Endothelial cell of umbilical vein (primary cell): ENCODE measurements around the gene DHFR. TPM values are rescaled to one million over a fixed set of nuclear protein-coding genes. Genes with fewer than 3 reads are reported as not detected.

Source experiments
- BruUV-seq: library from RNA; stranded (reverse); fragments of 400-500 nt; replicated peaks from 2 replicates; lab custom pipeline; 2021; lab: Mats Ljungman, UMichigan
- CTCF ChIA-PET: fragments of 300-600, 350-600 bp; sonication (Branson Sonifier 250); formaldehyde crosslinking; loops from one replicate; lab custom pipeline; 2021; ENCODE audit warnings: antibody characterized with exemption, inconsistent platforms; lab: Charles Lee
- POLR2A ChIA-PET: fragments of 300-600, 350-600 bp; sonication (Branson Sonifier 250); formaldehyde crosslinking; loops from one replicate; lab custom pipeline; 2021; ENCODE audit warnings: antibody characterized with exemption, inconsistent platforms; lab: Charles Lee
- DNase-seq: peaks from one replicate; pipeline ENCODE4 v3.0.0-alpha.2; 2011; ENCODE audit warnings: low read depth, low spot score
- FAIRE-seq: peaks from 2 replicates; lab custom pipeline; 2011; peaks lifted over from hg19 to GRCh38; lab: Jason Lieb, UNC
- H2AFZ ChIP-seq: 2 replicates; pipeline ENCODE4 v1.6.0; 2012; ENCODE audit warnings: low read depth, low read length, control low read depth, inconsistent platforms
- H3K27ac ChIP-seq: 2 replicates; pipeline ENCODE4 v1.5.1; 2011; ENCODE audit warnings: low read depth, mild to moderate bottlenecking, control low read depth, low read length, moderate library complexity; ENCODE audit not compliant: insufficient read depth
- H3K27me3 ChIP-seq, 2 experiments: 2 replicates each; pipeline versions ENCODE4 v1.6.0 to v1.6.1; 2011; ENCODE audit warnings: low read length in 2 of 2, mixed read lengths in 1 of 2; ENCODE audit not compliant: control insufficient read depth in 2 of 2, insufficient read depth in 2 of 2
- H3K36me3 ChIP-seq, 2 experiments: 2 replicates in 1 of 2; 3 replicates in 1 of 2; pipeline ENCODE4 v1.5.1; 2011; ENCODE audit warnings: low read length in 2 of 2, mild to moderate bottlenecking in 1 of 2, moderate library complexity in 1 of 2; ENCODE audit not compliant: control insufficient read depth in 2 of 2, insufficient read depth in 2 of 2; ENCODE audit errors: extremely low read depth in 1 of 2
- H3K4me1 ChIP-seq: 3 replicates; pipeline ENCODE4 v1.5.1; 2011; ENCODE audit warnings: mild to moderate bottlenecking, low read length; ENCODE audit not compliant: control insufficient read depth, insufficient read depth; ENCODE audit errors: extremely low read depth
- H3K4me2 ChIP-seq: 2 replicates; pipeline ENCODE4 v1.6.1; 2011; ENCODE audit warnings: low read length, control low read depth, mixed read lengths; ENCODE audit not compliant: insufficient read depth
- H3K4me3 ChIP-seq, 3 experiments: fragments of 200-600 bp in 1 of 3; sonication (generic), shearing (Covaris generic) in 1 of 3; replicated peaks in 1 of 3; 2 replicates each; pipeline ENCODE4 v1.5.1; 2011 to 2016; ENCODE audit warnings: control low read depth in 3 of 3, low read length in 3 of 3, mild to moderate bottlenecking in 2 of 3, inconsistent platforms in 1 of 3, low read depth in 1 of 3, moderate library complexity in 1 of 3; ENCODE audit not compliant: insufficient read depth in 1 of 3
- H3K79me2 ChIP-seq: 2 replicates; pipeline ENCODE4 v1.6.0; 2012; ENCODE audit warnings: low read length, inconsistent platforms; ENCODE audit not compliant: control insufficient read depth, insufficient read depth
- H3K9ac ChIP-seq: replicated peaks from 2 replicates; pipeline ENCODE3; 2011; ENCODE audit warnings: low read length, control low read depth; ENCODE audit not compliant: insufficient read depth; ENCODE audit errors: extremely low read depth
- H3K9me1 ChIP-seq: replicated peaks from 3 replicates; pipeline ENCODE4 v1.6.0; 2011; ENCODE audit warnings: mild to moderate bottlenecking, low read length; ENCODE audit not compliant: control insufficient read depth, insufficient read depth; ENCODE audit errors: extremely low read depth
- H3K9me3 ChIP-seq: replicated peaks from 2 replicates; pipeline ENCODE4 v1.5.1; 2012; ENCODE audit warnings: low read length, inconsistent platforms; ENCODE audit not compliant: control insufficient read depth, insufficient read depth
- H4K20me1 ChIP-seq: replicated peaks from 2 replicates; pipeline ENCODE3; 2011; ENCODE audit warnings: mild to moderate bottlenecking, low read length; ENCODE audit not compliant: control insufficient read depth, insufficient read depth; ENCODE audit errors: extremely low read depth
- CTCF ChIP-seq, 2 donors: IDR thresholded peaks; 1 replicate in 1 of 2; 2 replicates in 1 of 2; pipeline ENCODE4 v1.5.1; 2011; ENCODE audit warnings: low read length in 2 of 2, mild to moderate bottlenecking in 2 of 2, moderate library complexity in 2 of 2, control low read depth in 1 of 2, inconsistent platforms in 1 of 2, low read depth in 1 of 2; ENCODE audit not compliant: insufficient read depth in 1 of 2; ENCODE audit errors: extremely low read depth in 1 of 2
- EZH2 ChIP-seq: IDR thresholded peaks from 2 replicates; pipeline ENCODE4 v1.6.1; 2012; ENCODE audit warnings: borderline replicate concordance, low read depth, mild to moderate bottlenecking, moderate library complexity, low read length, inconsistent platforms; ENCODE audit not compliant: severe bottlenecking
- FOS ChIP-seq: IDR thresholded peaks from 2 replicates; pipeline ENCODE4 v1.6.1; 2011; ENCODE audit warnings: mild to moderate bottlenecking, low read length, moderate library complexity, borderline replicate concordance; ENCODE audit not compliant: insufficient read depth
- GATA2 ChIP-seq: IDR thresholded peaks from 2 replicates; pipeline ENCODE4 v1.7.0; 2011; ENCODE audit warnings: low read depth, mild to moderate bottlenecking, moderate library complexity, mixed read lengths, low read length; ENCODE audit not compliant: insufficient read length, insufficient read depth
- JUN ChIP-seq: IDR thresholded peaks from 2 replicates; pipeline ENCODE4 v1.6.1; 2011; ENCODE audit warnings: borderline replicate concordance, low read depth; ENCODE audit not compliant: insufficient read length, insufficient read depth
- MAX ChIP-seq: IDR thresholded peaks from 2 replicates; pipeline ENCODE4 v1.6.1; 2011; ENCODE audit not compliant: insufficient read depth, insufficient read length
- MYC ChIP-seq: IDR thresholded peaks from one replicate; pipeline ENCODE4 v1.6.1; 2011; ENCODE audit warnings: mild to moderate bottlenecking, low read depth, low read length
- POLR2A ChIP-seq: IDR thresholded peaks from 2 replicates; pipeline ENCODE4 v1.6.1; 2012; ENCODE audit warnings: low read depth, mild to moderate bottlenecking, control low read depth, low read length
- POLR2AphosphoS5 ChIP-seq: IDR thresholded peaks from 2 replicates; pipeline ENCODE4 v1.6.1; 2012; ENCODE audit warnings: low read depth, mild to moderate bottlenecking, control low read depth, low read length, moderate library complexity; ENCODE audit not compliant: insufficient read depth
- dilution Hi-C: fragments of 300-500 bp; cut with MboI; formaldehyde crosslinking; loops from one replicate; pipeline ENCODE4 v1.15.0; 2019; ENCODE audit warnings: low sequenced_read_pairs; ENCODE audit not compliant: extremely low pct_ligation_motif_present
- intact Hi-C: fragments of 100-400 bp; cut with micrococcal nuclease; formaldehyde crosslinking; loops from one replicate; pipeline ENCODE4 v1.10.0; 2022
- polyA plus RNA-seq, 4 experiments: library from polyadenylated mRNA; depleted of rRNA in 3 of 4; stranded (reverse) in 3 of 4; unstranded in 1 of 4; fragments of >200 nt; gene quantifications; 2 replicates each; pipeline versions ENCODE4 v1.2.1 to v1.2.3, GENCODE V29; 2011 to 2012; ENCODE audit warnings: missing spikeins in 1 of 4
- total RNA-seq: library from RNA; stranded (reverse); gene quantifications from 2 replicates; pipeline ENCODE4 v1.2.3, GENCODE V29; 2021

DHFR gene
- total and polyA plus RNA-seq, 2 donors (not counting 3 experiments of a cell fraction or from before 2014, with no cell fraction given): 17.6 to 35.8 TPM

GRCh38 chr5:80620211-80620610 is 34.6 kb downstream of the DHFR start:
- Histone ChIP-seq H3K4me2 (no peak overlapping the region), H3K36me3 (no peaks in the 10 kb centered on the region), H3K27me3 (no peaks in the 10 kb centered on the region), H2AFZ (no peak overlapping the region), H3K9me1 (no peaks in the 10 kb centered on the region), H3K9ac (no peak overlapping the region), H3K4me3 (no peak overlapping the region), H3K27ac (no peak overlapping the region), H3K4me1 (no peaks in the 10 kb centered on the region), H3K9me3 (no peaks in the 10 kb centered on the region), H4K20me1 (no peaks in the 10 kb centered on the region), H3K79me2 (no peaks in the 10 kb centered on the region)
- TF ChIP-seq CTCF (IDR thresholded peaks at IDR 0.05; ENCODE audit: extremely low read depth in 1 of 2, insufficient read depth in 1 of 2, low read depth in 1 of 2, low read length in 2 of 2): no peak
- DNase-seq (no peak), FAIRE-seq (no peak)
- POLR2A ChIA-PET: no interaction called here
- no TSS peak for BruUV-seq
- intact Hi-C loops: no loop called here
- CTCF ChIA-PET: no interaction called here
- dilution Hi-C loops: no loop called here

GRCh38 chr5:80619086-80619485 is 35.7 kb downstream of the DHFR start:
- no peak for TF ChIP-seq CTCF (IDR thresholded peaks at IDR 0.05; ENCODE audit: extremely low read depth in 1 of 2, insufficient read depth in 1 of 2, low read depth in 1 of 2, low read length in 2 of 2)
- no peak for TF ChIP-seq EZH2
- no peak for TF ChIP-seq MAX
- TF ChIP-seq GATA2: no peak
- no peak for TF ChIP-seq MYC
- no peak for TF ChIP-seq POLR2AphosphoS5
- no peak for TF ChIP-seq JUN
- TF ChIP-seq FOS: no peak
- no peak for TF ChIP-seq POLR2A
- dilution Hi-C loops (no loop called here), intact Hi-C loops (no loop called here)
- Histone ChIP-seq H3K9ac (no peak overlapping the region), H3K36me3 (no peaks in the 10 kb centered on the region), H3K4me1 (no peaks in the 10 kb centered on the region), H3K27me3 (no peaks in the 10 kb centered on the region), H3K9me1 (no peaks in the 10 kb centered on the region), H3K4me3 (no peak overlapping the region), H2AFZ (no peak overlapping the region), H3K79me2 (no peaks in the 10 kb centered on the region), H3K9me3 (no peaks in the 10 kb centered on the region), H4K20me1 (no peaks in the 10 kb centered on the region), H3K27ac (no peak overlapping the region), H3K4me2 (no peak overlapping the region)
- BruUV-seq: no TSS peak
- DNase-seq: no peak
- ChIA-PET CTCF (no interaction called here), POLR2A (no interaction called here)
- FAIRE-seq: no peak
